Neural progenitor cell (in vitro differentiated cells): ENCODE results near the gene RNASE13. TPM values are rescaled to one million over a fixed set of nuclear protein-coding genes. Genes with fewer than 3 reads are reported as not detected.

Experiments used
- DNase-seq: peaks from one replicate; pipeline ENCODE4 v3.0.0-alpha.2; 2016; ENCODE audit warnings: low spot score
- H2AFZ ChIP-seq: fragments of 200-600 bp; sonication (generic); replicated peaks from 2 replicates; pipeline ENCODE4 v1.6.1; 2016; ENCODE audit warnings: antibody characterized with exemption
- H3F3A ChIP-seq: fragments of 200-600 bp; sonication (generic); 2 replicates; pipeline ENCODE4 v1.6.1; 2016; ENCODE audit warnings: antibody characterized with exemption, low read depth
- H3K27ac ChIP-seq: fragments of 200-600 bp; sonication (generic); 2 replicates; pipeline ENCODE4 v1.5.1; 2016; ENCODE audit warnings: mild to moderate bottlenecking
- H3K27me3 ChIP-seq: fragments of 200-600 bp; sonication (generic); 2 replicates; pipeline ENCODE4 v1.6.1; 2016; ENCODE audit warnings: mild to moderate bottlenecking, moderate library complexity
- H3K36me3 ChIP-seq: fragments of 200-600 bp; sonication (generic); 2 replicates; pipeline ENCODE4 v1.5.1; 2016
- H3K4me1 ChIP-seq: fragments of 200-600 bp; sonication (generic); 2 replicates; pipeline ENCODE4 v1.6.1; 2016; ENCODE audit warnings: mixed run types
- H3K4me2 ChIP-seq: fragments of 200-600 bp; sonication (generic); 2 replicates; pipeline ENCODE4 v1.6.1; 2016
- H3K4me3 ChIP-seq: fragments of 200-600 bp; sonication (generic); 2 replicates; pipeline ENCODE4 v1.5.1; 2016
- H3K79me2 ChIP-seq: fragments of 200-600 bp; sonication (generic); 2 replicates; pipeline ENCODE4 v1.6.1; 2016; ENCODE audit warnings: low read depth
- H3K9ac ChIP-seq: fragments of 200-600 bp; sonication (generic); 2 replicates; pipeline ENCODE4 v1.6.1; 2016
- H3K9me3 ChIP-seq: fragments of 200-600 bp; sonication (generic); 2 replicates; pipeline ENCODE4 v1.5.1; 2016; ENCODE audit warnings: low read depth
- H4K20me1 ChIP-seq: fragments of 200-600 bp; sonication (generic); 2 replicates; pipeline ENCODE4 v1.6.1; 2016; ENCODE audit warnings: low read depth
- H3K27ac Mint-ChIP-seq: 3 replicates; pipeline ENCODE4 v1.8.0; 2021; ENCODE audit warnings: mixed read lengths
- H3K27me3 Mint-ChIP-seq: 2 replicates; pipeline ENCODE4 v1.8.0; 2022; ENCODE audit warnings: low read depth, mild to moderate bottlenecking, inconsistent platforms, moderate library complexity, mixed read lengths; ENCODE audit not compliant: insufficient read depth
- H3K36me3 Mint-ChIP-seq: 3 replicates; pipeline ENCODE4 v1.8.0; 2021; ENCODE audit warnings: mixed read lengths
- H3K4me1 Mint-ChIP-seq: 3 replicates; pipeline ENCODE4 v1.8.0; 2021; ENCODE audit warnings: mixed read lengths
- H3K4me3 Mint-ChIP-seq: 3 replicates; pipeline ENCODE4 v1.8.0; 2021; ENCODE audit warnings: mild to moderate bottlenecking, moderate library complexity, mixed read lengths
- H3K9me3 Mint-ChIP-seq: 3 replicates; pipeline ENCODE4 v1.8.0; 2020; ENCODE audit warnings: mixed read lengths
- EZH2 ChIP-seq: fragments of 200-600 bp; sonication (generic); IDR thresholded peaks from 2 replicates; pipeline ENCODE4 v1.6.1; 2017; ENCODE audit warnings: antibody characterized with exemption, mild to moderate bottlenecking, moderate library complexity
- EZH2phosphoT487 ChIP-seq: fragments of 200-600 bp; sonication (generic); IDR thresholded peaks from 2 replicates; pipeline ENCODE4 v1.6.1; 2017; ENCODE audit warnings: antibody characterized with exemption
- total RNA-seq: library from RNA; depleted of rRNA; stranded (reverse); fragments of >200 nt; gene quantifications from 2 replicates; pipeline ENCODE4 v1.2.3, GENCODE V29; 2015; ENCODE audit warnings: low replicate concordance
- TF ChIP-seq, protein P1 (sequence below): fragments of 200-600 bp; sonication (generic); IDR thresholded peaks from 2 replicates; pipeline ENCODE4 v1.5.1; 2017; ENCODE audit warnings: antibody characterized with exemption, mild to moderate bottlenecking

The RNASE13 gene
- total RNA-seq, 1 donor from 2014 or later: not detected

DNA sequence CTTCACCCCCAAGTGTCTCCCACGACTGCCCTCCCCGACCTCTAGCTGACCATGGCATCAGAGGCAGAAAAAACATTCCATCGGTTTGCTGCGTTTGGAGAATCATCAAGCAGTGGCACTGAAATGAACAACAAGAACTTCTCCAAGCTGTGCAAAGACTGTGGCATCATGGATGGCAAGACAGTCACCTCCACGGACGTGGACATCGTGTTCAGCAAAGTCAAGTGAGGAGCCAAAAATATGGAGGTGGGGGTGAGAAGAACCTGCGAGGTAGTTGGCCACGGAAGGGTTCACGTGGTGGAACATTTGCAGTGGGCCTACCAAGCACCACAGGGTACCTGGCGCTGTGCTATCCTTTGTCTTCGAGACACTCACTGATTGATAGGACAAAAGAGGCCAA lies 4.1 kb downstream of the RNASE13 start:
- H3K27me3 Mint-ChIP-seq: peaks cover 12% of the 10 kb centered on the region
- H3K9me3 ChIP-seq: no peaks in the 10 kb centered on the region
- H2AFZ ChIP-seq: no peak overlapping the region
- DNase-seq: no peak
- H3K4me1 ChIP-seq: peaks cover 10% of the 10 kb centered on the region
- H3K27ac Mint-ChIP-seq: no peak overlapping the region
- H3F3A ChIP-seq: no peaks in the 10 kb centered on the region
- H3K4me2 ChIP-seq: no peak overlapping the region
- no peak overlapping the region for H3K4me3 ChIP-seq
- H3K36me3 Mint-ChIP-seq: no peaks in the 10 kb centered on the region
- TF ChIP-seq, protein P1, sequence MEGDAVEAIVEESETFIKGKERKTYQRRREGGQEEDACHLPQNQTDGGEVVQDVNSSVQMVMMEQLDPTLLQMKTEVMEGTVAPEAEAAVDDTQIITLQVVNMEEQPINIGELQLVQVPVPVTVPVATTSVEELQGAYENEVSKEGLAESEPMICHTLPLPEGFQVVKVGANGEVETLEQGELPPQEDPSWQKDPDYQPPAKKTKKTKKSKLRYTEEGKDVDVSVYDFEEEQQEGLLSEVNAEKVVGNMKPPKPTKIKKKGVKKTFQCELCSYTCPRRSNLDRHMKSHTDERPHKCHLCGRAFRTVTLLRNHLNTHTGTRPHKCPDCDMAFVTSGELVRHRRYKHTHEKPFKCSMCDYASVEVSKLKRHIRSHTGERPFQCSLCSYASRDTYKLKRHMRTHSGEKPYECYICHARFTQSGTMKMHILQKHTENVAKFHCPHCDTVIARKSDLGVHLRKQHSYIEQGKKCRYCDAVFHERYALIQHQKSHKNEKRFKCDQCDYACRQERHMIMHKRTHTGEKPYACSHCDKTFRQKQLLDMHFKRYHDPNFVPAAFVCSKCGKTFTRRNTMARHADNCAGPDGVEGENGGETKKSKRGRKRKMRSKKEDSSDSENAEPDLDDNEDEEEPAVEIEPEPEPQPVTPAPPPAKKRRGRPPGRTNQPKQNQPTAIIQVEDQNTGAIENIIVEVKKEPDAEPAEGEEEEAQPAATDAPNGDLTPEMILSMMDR: no peak
- no peak for TF ChIP-seq EZH2phosphoT487
- TF ChIP-seq EZH2: no peak
- H4K20me1 ChIP-seq: no peaks in the 10 kb centered on the region
- no peak overlapping the region for H3K4me3 Mint-ChIP-seq
- no peaks in the 10 kb centered on the region for H3K79me2 ChIP-seq
- H3K4me1 Mint-ChIP-seq: peaks cover 8% of the 10 kb centered on the region
- no peaks in the 10 kb centered on the region for H3K36me3 ChIP-seq
- H3K9me3 Mint-ChIP-seq: no peaks in the 10 kb centered on the region
- H3K27me3 ChIP-seq: peaks cover 33% of the 10 kb centered on the region
- no peak overlapping the region for H3K9ac ChIP-seq
- no peak overlapping the region for H3K27ac ChIP-seq

- H3K36me3 Mint-ChIP-seq: no peaks in the 10 kb centered on the region
- no peak within 1 kb of the TSS for H3K4me2 ChIP-seq
Measured at GRCh38 chr14:21029917-21030316, 4.7 kb downstream of the RNASE13 start, which contains the start of gene TPPP2. TSS of gene TPPP2 (plus strand) at chr14:21030217. CDS start at chr14:21030582, 365 bp downstream.

GRCh38 chr14:21026988-21027315 lies 7.7 kb downstream of the RNASE13 start:
- H3K4me2 ChIP-seq: no peak overlapping the region
- DNase-seq: no peak
- H2AFZ ChIP-seq: no peak overlapping the region
- H3K27me3 Mint-ChIP-seq: peaks cover 13% of the 10 kb centered on the region
- peaks cover 15% of the 10 kb centered on the region for H3K4me1 Mint-ChIP-seq
- H3K27ac Mint-ChIP-seq: no peak overlapping the region
- peaks cover 10% of the 10 kb centered on the region for H3K4me1 ChIP-seq
- H3K9me3 ChIP-seq: no peaks in the 10 kb centered on the region
- peaks cover 69% of the 10 kb centered on the region for H3K27me3 ChIP-seq
- no peak overlapping the region for H3K9ac ChIP-seq
- H3K9me3 Mint-ChIP-seq: peaks cover 2% of the 10 kb centered on the region
- no peaks in the 10 kb centered on the region for H3K36me3 ChIP-seq
- no peaks in the 10 kb centered on the region for H3K79me2 ChIP-seq
- peak overlapping the region; percentile 54 for H3K4me3 Mint-ChIP-seq
- H3K27ac ChIP-seq: no peak overlapping the region
- peaks cover 2% of the 10 kb centered on the region for H3K36me3 Mint-ChIP-seq
- TF ChIP-seq EZH2: no peak
- TF ChIP-seq, protein P1: no peak
- no peak for TF ChIP-seq EZH2phosphoT487
- no peaks in the 10 kb centered on the region for H4K20me1 ChIP-seq
- H3F3A ChIP-seq: no peaks in the 10 kb centered on the region
- no peak overlapping the region for H3K4me3 ChIP-seq

More at GRCh38 chr14:21029917-21030316, 4.7 kb downstream of the RNASE13 start, which contains the start of gene TPPP2:
- TF ChIP-seq EZH2 (no peak), EZH2phosphoT487 (no peak)
- TF ChIP-seq, protein P1: no peak
- Histone ChIP-seq H3K36me3 (no peaks in the 10 kb centered on the region), H3K4me1 (peaks cover 10% of the 10 kb centered on the region), H3K4me3 (no peak within 1 kb of the TSS), H3K9me3 (no peaks in the 10 kb centered on the region), H3K9ac (no peak within 1 kb of the TSS), H2AFZ (no peak within 1 kb of the TSS), H3K79me2 (no peaks in the 10 kb centered on the region), H3K27me3 (peaks cover 39% of the 10 kb centered on the region), H4K20me1 (no peaks in the 10 kb centered on the region), H3F3A (no peaks in the 10 kb centered on the region), H3K27ac (no peak within 1 kb of the TSS)
- Mint-ChIP-seq H3K27me3 (peaks cover 9% of the 10 kb centered on the region), H3K9me3 (no peaks in the 10 kb centered on the region), H3K27ac (no peak within 1 kb of the TSS), H3K4me3 (no peak within 1 kb of the TSS), H3K4me1 (peaks cover 6% of the 10 kb centered on the region)
- no peak for DNase-seq
